ENCODE results near the gene LTA4H. TPM values are rescaled to one million over a fixed set of nuclear protein-coding genes. Genes with fewer than 3 reads are reported as not detected.

LTA4H gene
- total and polyA plus RNA-seq, 10 donors = 58.0 to 183 (median 93.5) TPM

DNA sequence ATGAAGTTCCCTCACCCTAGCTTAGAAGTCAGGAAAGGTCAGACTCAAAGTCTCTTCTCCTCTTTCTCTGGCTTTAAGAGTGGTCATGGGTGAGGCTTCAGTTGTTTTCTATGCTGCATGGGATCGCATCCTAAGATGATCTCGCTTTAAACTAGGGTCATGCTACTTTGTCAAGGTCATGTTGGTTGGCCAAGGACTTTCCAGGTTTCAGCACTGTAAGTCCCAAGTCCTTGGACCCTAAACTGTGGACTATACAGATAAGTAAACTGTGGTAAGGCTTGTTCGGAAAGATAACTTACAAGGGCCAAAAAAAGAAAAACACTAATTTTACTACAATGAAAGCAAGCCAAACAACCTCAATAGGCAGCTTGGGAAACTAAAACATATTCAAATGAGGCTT lies 56.6 kb downstream of the LTA4H start:
- no peaks in the 10 kb centered on the region for H3K27me3 ChIP-seq (replicated peaks in 1 of 7)
- H3K36me3 ChIP-seq = peaks cover 0 to 94% (median 0%) of the 10 kb centered on the region in 6 donors
- no peaks in the 10 kb centered on the region for H3K4me1 ChIP-seq
- intact Hi-C loops (cut with DNase I; ENCODE audit: low total_unique reads) = no loop called here
- H3K9me3 ChIP-seq = no peaks in the 10 kb centered on the region
- no peak overlapping the region for H3K4me3 ChIP-seq
- no peak overlapping the region for H3K27ac ChIP-seq
- DNase-seq = no peak
- WGBS, 5 donors = 87 to 95% (median 91%) methylated on average over 3 of the region's 3 CpGs
- TF ChIP-seq POLR2A (IDR thresholded peaks at IDR 0.05) (no peak), POLR2AphosphoS5 (IDR thresholded peaks at IDR 0.05) (no peak)
- TF ChIP-seq, protein P1, sequence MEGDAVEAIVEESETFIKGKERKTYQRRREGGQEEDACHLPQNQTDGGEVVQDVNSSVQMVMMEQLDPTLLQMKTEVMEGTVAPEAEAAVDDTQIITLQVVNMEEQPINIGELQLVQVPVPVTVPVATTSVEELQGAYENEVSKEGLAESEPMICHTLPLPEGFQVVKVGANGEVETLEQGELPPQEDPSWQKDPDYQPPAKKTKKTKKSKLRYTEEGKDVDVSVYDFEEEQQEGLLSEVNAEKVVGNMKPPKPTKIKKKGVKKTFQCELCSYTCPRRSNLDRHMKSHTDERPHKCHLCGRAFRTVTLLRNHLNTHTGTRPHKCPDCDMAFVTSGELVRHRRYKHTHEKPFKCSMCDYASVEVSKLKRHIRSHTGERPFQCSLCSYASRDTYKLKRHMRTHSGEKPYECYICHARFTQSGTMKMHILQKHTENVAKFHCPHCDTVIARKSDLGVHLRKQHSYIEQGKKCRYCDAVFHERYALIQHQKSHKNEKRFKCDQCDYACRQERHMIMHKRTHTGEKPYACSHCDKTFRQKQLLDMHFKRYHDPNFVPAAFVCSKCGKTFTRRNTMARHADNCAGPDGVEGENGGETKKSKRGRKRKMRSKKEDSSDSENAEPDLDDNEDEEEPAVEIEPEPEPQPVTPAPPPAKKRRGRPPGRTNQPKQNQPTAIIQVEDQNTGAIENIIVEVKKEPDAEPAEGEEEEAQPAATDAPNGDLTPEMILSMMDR (IDR thresholded peaks at IDR 0.05 in 8 of 11, conservative IDR thresholded peaks at IDR 0.05 in 3 of 11) = no peak

DNA sequence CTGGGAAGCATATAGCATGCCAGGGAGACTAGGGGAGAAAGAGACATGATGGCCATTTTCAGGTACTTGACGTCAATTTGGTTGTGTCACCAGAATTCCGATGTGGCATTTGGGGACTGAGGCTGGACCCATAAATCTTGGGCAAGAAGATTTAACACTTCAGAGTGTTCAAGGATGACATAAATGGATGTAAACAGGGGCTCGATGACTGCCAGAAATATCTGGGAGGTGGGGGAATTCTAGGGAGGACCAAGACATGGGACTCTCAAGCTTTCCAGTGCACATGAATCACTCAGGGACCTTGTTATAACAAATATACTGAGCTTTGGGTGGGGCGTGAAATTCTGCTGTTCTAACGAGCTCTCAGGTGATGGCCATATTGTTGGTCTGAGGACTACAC lies 57.0 kb downstream of the LTA4H start:
- intact Hi-C loops (cut with DNase I; ENCODE audit: low total_unique reads) = no loop called here
- Histone ChIP-seq H3K27me3 (replicated peaks in 1 of 7) (no peaks in the 10 kb centered on the region), H3K36me3 (peaks cover 0 to 94% (median 0%) of the 10 kb centered on the region in 6 donors), H3K9me3 (no peaks in the 10 kb centered on the region), H3K4me1 (no peaks in the 10 kb centered on the region), H3K4me3 (no peak overlapping the region), H3K27ac (no peak overlapping the region)
- TF ChIP-seq POLR2AphosphoS5 (IDR thresholded peaks at IDR 0.05) = no peak
- TF ChIP-seq, protein P1 (IDR thresholded peaks at IDR 0.05 in 8 of 11, conservative IDR thresholded peaks at IDR 0.05 in 3 of 11) = no peak
- TF ChIP-seq POLR2A (IDR thresholded peaks at IDR 0.05) = no peak
- DNase-seq = no peak
- whole genome bisulfite sequencing, 5 donors = 85 to 97% (median 93%) methylated on average over 5 of the region's 5 CpGs

DNA sequence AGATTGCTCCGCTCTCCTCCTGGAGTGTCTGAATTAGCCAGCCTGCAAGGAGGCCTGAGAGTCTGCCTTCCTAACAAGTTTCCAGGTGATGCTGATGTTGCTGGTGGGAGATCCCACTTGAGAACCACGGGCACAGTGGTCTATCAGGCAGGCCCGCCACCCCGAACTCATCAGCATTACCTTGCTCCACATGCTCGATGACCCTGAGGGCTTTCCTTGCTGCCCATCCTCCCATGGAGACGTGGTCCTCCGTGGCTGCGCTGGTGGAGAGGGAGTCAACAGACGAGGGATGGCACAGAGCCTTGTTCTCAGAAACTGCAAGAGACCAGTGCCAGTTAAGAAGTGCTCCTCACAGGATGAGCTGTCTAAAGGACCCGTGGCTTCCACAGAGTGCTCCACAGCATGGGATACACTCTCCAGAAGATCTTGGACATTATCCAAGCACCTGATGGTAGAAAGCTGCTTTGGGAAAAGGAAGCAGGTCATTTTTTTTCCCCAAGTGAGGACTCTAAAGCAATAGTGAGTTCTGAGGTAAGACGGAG lies 57.6 kb downstream of the LTA4H start:
- 77 to 97% (median 88%) methylated on average over 11 of the region's 11 CpGs for WGBS, 5 donors
- H3K4me3 ChIP-seq = no peak overlapping the region
- peaks cover 0 to 94% (median 0%) of the 10 kb centered on the region in 6 donors for H3K36me3 ChIP-seq
- no peaks in the 10 kb centered on the region for H3K27me3 ChIP-seq (replicated peaks in 1 of 7)
- intact Hi-C loops (cut with DNase I; ENCODE audit: low total_unique reads) = no loop called here
- no peak for DNase-seq
- no peak overlapping the region for H3K27ac ChIP-seq
- TF ChIP-seq, protein P1 (IDR thresholded peaks at IDR 0.05 in 8 of 11, conservative IDR thresholded peaks at IDR 0.05 in 3 of 11) = no peak
- no peak for TF ChIP-seq POLR2AphosphoS5 (IDR thresholded peaks at IDR 0.05)
- TF ChIP-seq POLR2A (IDR thresholded peaks at IDR 0.05) = no peak
- H3K4me1 ChIP-seq = no peaks in the 10 kb centered on the region
- H3K9me3 ChIP-seq = no peaks in the 10 kb centered on the region

DNA sequence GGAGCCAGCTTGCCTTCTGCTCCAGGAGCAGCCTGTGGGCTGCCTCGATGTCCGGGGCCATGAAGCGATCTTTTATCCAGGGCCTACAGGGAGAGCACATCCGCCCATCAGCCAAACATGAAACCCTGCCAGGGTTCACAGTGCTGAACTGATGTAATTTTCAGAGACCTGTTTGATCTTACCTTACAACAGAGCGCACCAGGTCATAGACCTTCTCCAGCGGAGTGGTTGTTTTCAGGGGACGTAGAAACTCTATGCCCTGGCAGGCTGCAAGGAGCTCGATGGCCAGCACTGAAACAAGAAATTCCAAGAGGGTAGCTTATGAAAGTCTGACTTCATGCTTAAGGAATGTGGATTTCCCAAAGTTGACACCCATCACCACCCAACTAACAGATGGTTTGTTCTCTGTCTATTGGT lies 59.0 kb downstream of the LTA4H start:
- Histone ChIP-seq H3K4me3 (no peak overlapping the region), H3K27me3 (replicated peaks in 1 of 7) (no peaks in the 10 kb centered on the region), H3K27ac (no peak overlapping the region), H3K9me3 (no peaks in the 10 kb centered on the region), H3K36me3 (peaks cover 0 to 84% (median 0%) of the 10 kb centered on the region in 6 donors), H3K4me1 (no peaks in the 10 kb centered on the region)
- TF ChIP-seq POLR2A (IDR thresholded peaks at IDR 0.05) (no peak), POLR2AphosphoS5 (IDR thresholded peaks at IDR 0.05) (no peak)
- TF ChIP-seq, protein P1 (IDR thresholded peaks at IDR 0.05 in 8 of 11, conservative IDR thresholded peaks at IDR 0.05 in 3 of 11) = no peak
- DNase-seq = no peak
- intact Hi-C loops (cut with DNase I; ENCODE audit: low total_unique reads) = no loop called here
- 92 to 95% (median 94%) methylated on average over 8 of the region's 8 CpGs for WGBS, 5 donors

Data from spleen (tissue), 11 donors.